HCT116 (cell line): Measurements from ENCODE around the gene HMCES.

ENCODE experiments used
- POLR2A ChIP-seq: IDR thresholded peaks from 2 replicates; pipeline ENCODE4 v1.7.0; 2011; ENCODE audit warnings: borderline replicate concordance; ENCODE audit not compliant: insufficient read depth, insufficient read length; ENCODE audit errors: extremely low read depth
- POLR2AphosphoS5 ChIP-seq: IDR thresholded peaks from 2 replicates; pipeline ENCODE4 v1.6.1; 2011; ENCODE audit warnings: mild to moderate bottlenecking, low read depth, low read length, moderate library complexity
- RAD21 ChIP-seq: IDR thresholded peaks from 2 replicates; pipeline ENCODE4 v1.6.1; 2012; ENCODE audit warnings: low read depth, mild to moderate bottlenecking
- SIN3A ChIP-seq: IDR thresholded peaks from 2 replicates; pipeline ENCODE4 v1.6.1; 2012; ENCODE audit warnings: low read depth
- TF ChIP-seq, protein P1 (sequence below), 3 experiments: fragments of 200-600 bp in 1 of 3; sonication (generic) in 1 of 3; IDR thresholded peaks in 2 of 3; conservative IDR thresholded peaks in 1 of 3; 2 replicates each; pipeline ENCODE4 v1.5.1; 2012 to 2017; ENCODE audit warnings: low read depth in 2 of 3, low read length in 2 of 3, antibody characterized with exemption in 1 of 3, borderline replicate concordance in 1 of 3, control low read depth in 1 of 3, mild to moderate bottlenecking in 1 of 3, mixed read lengths in 1 of 3, mixed run types in 1 of 3, moderate library complexity in 1 of 3; ENCODE audit not compliant: insufficient read depth in 1 of 3

GRCh38 chr3:129288446-129288845 is 9.8 kb downstream of the HMCES start:
- TF ChIP-seq, protein P1, sequence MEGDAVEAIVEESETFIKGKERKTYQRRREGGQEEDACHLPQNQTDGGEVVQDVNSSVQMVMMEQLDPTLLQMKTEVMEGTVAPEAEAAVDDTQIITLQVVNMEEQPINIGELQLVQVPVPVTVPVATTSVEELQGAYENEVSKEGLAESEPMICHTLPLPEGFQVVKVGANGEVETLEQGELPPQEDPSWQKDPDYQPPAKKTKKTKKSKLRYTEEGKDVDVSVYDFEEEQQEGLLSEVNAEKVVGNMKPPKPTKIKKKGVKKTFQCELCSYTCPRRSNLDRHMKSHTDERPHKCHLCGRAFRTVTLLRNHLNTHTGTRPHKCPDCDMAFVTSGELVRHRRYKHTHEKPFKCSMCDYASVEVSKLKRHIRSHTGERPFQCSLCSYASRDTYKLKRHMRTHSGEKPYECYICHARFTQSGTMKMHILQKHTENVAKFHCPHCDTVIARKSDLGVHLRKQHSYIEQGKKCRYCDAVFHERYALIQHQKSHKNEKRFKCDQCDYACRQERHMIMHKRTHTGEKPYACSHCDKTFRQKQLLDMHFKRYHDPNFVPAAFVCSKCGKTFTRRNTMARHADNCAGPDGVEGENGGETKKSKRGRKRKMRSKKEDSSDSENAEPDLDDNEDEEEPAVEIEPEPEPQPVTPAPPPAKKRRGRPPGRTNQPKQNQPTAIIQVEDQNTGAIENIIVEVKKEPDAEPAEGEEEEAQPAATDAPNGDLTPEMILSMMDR (IDR thresholded peaks at IDR 0.05 in 2 of 3, conservative IDR thresholded peaks at IDR 0.05 in 1 of 3; ENCODE audit: borderline replicate concordance in 1 of 3, insufficient read depth in 1 of 3, low read depth in 2 of 3, low read length in 2 of 3): no peak
- TF ChIP-seq POLR2AphosphoS5: no peak
- no peak for TF ChIP-seq SIN3A
- no peak for TF ChIP-seq RAD21
- no peak for TF ChIP-seq POLR2A
